Measurements from ENCODE around the gene RBM10. TPM values are rescaled to one million over a fixed set of nuclear protein-coding genes. Genes with fewer than 3 reads are reported as not detected.

Gene RBM10
- total and polyA plus RNA-seq, 3 donors from 2014 or later, result 20.4 to 41.3 (median 28.5) TPM

GRCh38 chrX:47222751-47223350 lies 77.8 kb downstream of the RBM10 start:
- Histone ChIP-seq H3K27me3 (no peaks in the 10 kb centered on the region), H3K4me3 (no peak overlapping the region), H3K9me3 (no peaks in the 10 kb centered on the region), H3K4me1 (no peaks in the 10 kb centered on the region), H3K27ac (no peak overlapping the region), H3K36me3 (ENCODE audit: low read depth, missing control alignments) (no peaks in the 10 kb centered on the region)
- 76 to 86% methylated on average over 2 to 10 of the region's 10 CpGs for WGBS, 2 donors
- DNase-seq, result no peak
- intact Hi-C loops (cut with DNase I; ENCODE audit: low total_unique reads), result no loop called here
- TF ChIP-seq POLR2A (IDR thresholded peaks at IDR 0.05) (no peak), CTCF (IDR thresholded peaks at IDR 0.05) (no peak)

- no peak overlapping the region for H3K4me3 ChIP-seq
- H3K36me3 ChIP-seq (ENCODE audit: low read depth, missing control alignments), result no peaks in the 10 kb centered on the region
- H3K9me3 ChIP-seq, result no peaks in the 10 kb centered on the region
- H3K27ac ChIP-seq, result no peak overlapping the region
- no peak for TF ChIP-seq CTCF (IDR thresholded peaks at IDR 0.05)
- no peak for TF ChIP-seq POLR2A (IDR thresholded peaks at IDR 0.05)
- no peak for DNase-seq
- no peaks in the 10 kb centered on the region for H3K27me3 ChIP-seq
- H3K4me1 ChIP-seq, result no peaks in the 10 kb centered on the region
- intact Hi-C loops (cut with DNase I; ENCODE audit: low total_unique reads), result no loop called here
- 84 to 88% methylated on average over 7 to 12 of the region's 13 CpGs for WGBS, 2 donors
Measured at GRCh38 chrX:47223476-47224250, 78.6 kb downstream of the RBM10 start.

GRCh38 chrX:47224266-47224895 lies 79.4 kb downstream of the RBM10 start:
- TF ChIP-seq POLR2A (IDR thresholded peaks at IDR 0.05), result no peak
- TF ChIP-seq CTCF (IDR thresholded peaks at IDR 0.05), result no peak
- WGBS, 2 donors, result 86 to 90% methylated on average over 2 to 12 of the region's 17 CpGs
- Histone ChIP-seq H3K36me3 (ENCODE audit: low read depth, missing control alignments) (no peaks in the 10 kb centered on the region), H3K4me1 (no peaks in the 10 kb centered on the region), H3K4me3 (no peak overlapping the region), H3K9me3 (no peaks in the 10 kb centered on the region), H3K27me3 (no peaks in the 10 kb centered on the region), H3K27ac (no peak overlapping the region)
- DNase-seq, result no peak
- intact Hi-C loops (cut with DNase I; ENCODE audit: low total_unique reads), result no loop called here

GRCh38 chrX:47224896-47225290 lies 79.9 kb downstream of the RBM10 start:
- WGBS, 2 donors, result 88 to 100% methylated on average over 1 to 4 of the region's 4 CpGs
- no peaks in the 10 kb centered on the region for H3K36me3 ChIP-seq (ENCODE audit: low read depth, missing control alignments)
- no peak overlapping the region for H3K27ac ChIP-seq

More at GRCh38 chrX:47224896-47225290, 79.9 kb downstream of the RBM10 start:
- no peak for DNase-seq
- Histone ChIP-seq H3K4me3 (no peak overlapping the region), H3K4me1 (no peaks in the 10 kb centered on the region), H3K9me3 (no peaks in the 10 kb centered on the region), H3K27me3 (no peaks in the 10 kb centered on the region)
- TF ChIP-seq POLR2A (IDR thresholded peaks at IDR 0.05) (no peak), CTCF (IDR thresholded peaks at IDR 0.05) (no peak)
- intact Hi-C loops (cut with DNase I; ENCODE audit: low total_unique reads), result no loop called here

Measured in testis (tissue), 3 donors.